Small intestine (tissue), 7 donors: ENCODE data around the gene TXNDC16. TPM values are rescaled to one million over a fixed set of nuclear protein-coding genes. Genes with fewer than 3 reads are reported as not detected.
"Not testable (repeated sequence)": the region's sequence is repeated elsewhere in the genome, so short reads cannot be mapped to it uniquely, and the experiment has no call there.

ENCODE experiments used
- DNase-seq, 2 donors: peaks; one replicate each; pipeline versions ENCODE4 v3.0.0 to v3.0.0-alpha.2; 2013
- FAIRE-seq: peaks from 2 replicates; lab custom pipeline; 2012; peaks lifted over from hg19 to GRCh38; lab: Jason Lieb, UNC
- H3K27ac ChIP-seq, 3 donors: one replicate each; pipeline ENCODE4 v1.5.1; 2013; ENCODE audit warnings: low read length in 2 of 3, mild to moderate bottlenecking in 2 of 3, control low read depth in 1 of 3, inconsistent platforms in 1 of 3, low read depth in 1 of 3, moderate library complexity in 1 of 3
- H3K27me3 ChIP-seq, 3 donors: one replicate each; pipeline ENCODE4 v1.6.1; 2013; ENCODE audit warnings: low read length in 3 of 3, inconsistent platforms in 1 of 3; ENCODE audit not compliant: control insufficient read depth in 3 of 3, insufficient read depth in 3 of 3
- H3K36me3 ChIP-seq, 3 donors: one replicate each; pipeline ENCODE4 v1.6.1; 2013; ENCODE audit warnings: low read length in 3 of 3, inconsistent platforms in 1 of 3, low read depth in 1 of 3, mild to moderate bottlenecking in 1 of 3, moderate library complexity in 1 of 3; ENCODE audit not compliant: control insufficient read depth in 3 of 3, insufficient read depth in 2 of 3
- H3K4me1 ChIP-seq, 3 donors: one replicate each; pipeline ENCODE4 v1.6.1; 2013; ENCODE audit warnings: low read length in 2 of 3, inconsistent platforms in 1 of 3, low read depth in 1 of 3, mild to moderate bottlenecking in 1 of 3, moderate library complexity in 1 of 3; ENCODE audit not compliant: control insufficient read depth in 3 of 3, insufficient read depth in 2 of 3
- H3K4me3 ChIP-seq, 3 donors: one replicate each; pipeline ENCODE4 v1.5.1; 2013; ENCODE audit warnings: low read length in 3 of 3, control low read depth in 1 of 3, inconsistent platforms in 1 of 3, low read depth in 1 of 3, mild to moderate bottlenecking in 1 of 3, moderate library complexity in 1 of 3
- H3K9me3 ChIP-seq, 2 donors: one replicate each; pipeline ENCODE4 v1.6.1; 2013; ENCODE audit warnings: low read depth in 1 of 2, low read length in 1 of 2; ENCODE audit not compliant: control insufficient read depth in 2 of 2, insufficient read depth in 1 of 2
- WGBS, 3 donors: extraction: QIAGEN DNeasy Blood & Tissue Kit; methylation state at CpG; one replicate each; pipeline ENCODE4 v1.1.7; 2013; 5-methylcytosine and 5-hydroxymethylcytosine counted together
- polyA plus RNA-seq, 4 donors: library from polyadenylated mRNA; stranded (reverse) in 3 of 4; unstranded in 1 of 4; fragments of 200-250 nt in 3 of 4; fragments of 120-200 nt in 1 of 4; gene quantifications; one replicate each; pipeline versions ENCODE4 v1.2.1 to v1.2.3, GENCODE V29; 2013
- donor health status: healthy with polysubstance abuse.
- donor health status: control.
- donor health status: control.
- donor health status: Bipolar disorder and iron deficiency.
- donor health status: healthy.

The TXNDC16 gene
- polyA plus RNA-seq, 4 donors = 0.81 to 14.2 (median 2.0) TPM

DNA sequence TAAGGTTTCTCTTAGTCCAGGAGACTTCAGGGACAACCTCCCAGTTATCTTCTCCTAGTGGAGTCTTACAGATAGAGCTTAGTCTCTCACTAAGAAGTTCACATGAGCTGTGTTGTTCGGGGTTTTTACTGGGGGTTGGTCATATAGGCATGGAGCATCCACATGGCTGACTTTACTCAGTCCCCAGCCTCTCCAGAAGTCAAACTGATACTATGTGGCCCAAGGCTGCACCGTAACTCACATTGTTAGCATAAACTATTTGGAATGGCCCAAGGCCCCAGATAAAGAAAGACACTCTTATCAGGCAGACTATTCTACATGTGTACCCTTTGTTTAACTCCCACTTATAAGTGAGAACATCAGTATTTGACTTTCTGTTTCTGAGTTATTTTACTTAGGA is 23.6 kb upstream of the TXNDC16 start:
- Histone ChIP-seq H3K4me3 (no peak overlapping the region), H3K9me3 (no peaks in the 10 kb centered on the region), H3K27ac (no peak overlapping the region), H3K27me3 (no peaks in the 10 kb centered on the region), H3K4me1 (no peaks in the 10 kb centered on the region), H3K36me3 (no peaks in the 10 kb centered on the region)
- 85 to 91% (median 91%) methylated on average over 2 of the region's 2 CpGs for WGBS, 3 donors
- DNase-seq (no peak), FAIRE-seq (no peak)

DNA sequence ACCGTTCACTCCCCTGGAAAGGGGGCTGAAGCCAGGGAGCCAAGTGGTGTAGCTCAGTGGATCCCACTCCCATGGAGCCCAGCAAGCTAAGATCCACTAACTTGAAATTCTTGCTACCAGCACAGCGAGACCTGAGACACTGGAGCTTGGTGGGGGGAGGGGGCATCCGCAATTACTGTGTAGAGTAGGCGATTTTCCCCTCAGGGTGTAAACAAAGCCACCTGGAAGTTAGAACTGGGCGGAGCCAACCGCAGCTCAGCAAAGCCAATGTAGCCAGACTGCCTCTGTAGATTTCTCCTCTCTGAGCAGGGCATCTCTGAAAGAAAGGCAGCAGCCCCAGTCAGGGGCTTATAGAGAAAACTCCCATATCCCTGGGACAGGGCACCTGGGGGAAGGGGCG is 16.1 kb upstream of the TXNDC16 start:
- H3K4me3 ChIP-seq, H3K4me1 ChIP-seq, H3K36me3 ChIP-seq, H3K27me3 ChIP-seq, FAIRE-seq, H3K27ac ChIP-seq, H3K9me3 ChIP-seq, DNase-seq: not testable (repeated sequence)
- 88 to 93% (median 90%) methylated on average over 7 of the region's 7 CpGs for WGBS, 3 donors

DNA sequence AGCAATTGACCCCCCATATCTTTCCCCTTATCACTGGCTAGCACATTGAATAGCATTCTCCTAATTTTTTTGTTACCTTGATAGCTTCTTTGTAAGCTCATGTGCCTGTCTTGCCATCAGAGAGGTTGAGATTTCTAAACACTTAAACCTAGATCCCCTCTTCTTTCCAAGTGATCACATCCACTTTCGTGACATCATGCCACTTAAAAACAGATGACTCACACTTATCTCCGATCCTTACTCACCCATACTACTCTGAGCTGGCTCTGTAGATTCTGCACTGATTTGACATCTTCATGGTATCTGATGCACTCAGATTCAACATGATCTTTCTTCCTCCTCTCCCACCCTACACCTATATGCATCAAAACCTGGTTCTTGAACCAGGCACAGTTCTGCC is 10.8 kb upstream of the TXNDC16 start:
- H3K4me1 ChIP-seq = no peaks in the 10 kb centered on the region
- H3K9me3 ChIP-seq = peaks cover 0 to 5% of the 10 kb centered on the region in 2 donors
- FAIRE-seq (no peak), DNase-seq (no peak)
- H3K27ac ChIP-seq = no peak overlapping the region
- 45 to 68% (median 67%) methylated on average over 2 of the region's 2 CpGs for whole genome bisulfite sequencing, 3 donors
- no peak overlapping the region for H3K4me3 ChIP-seq
- H3K36me3 ChIP-seq = no peaks in the 10 kb centered on the region
- no peaks in the 10 kb centered on the region for H3K27me3 ChIP-seq

DNA sequence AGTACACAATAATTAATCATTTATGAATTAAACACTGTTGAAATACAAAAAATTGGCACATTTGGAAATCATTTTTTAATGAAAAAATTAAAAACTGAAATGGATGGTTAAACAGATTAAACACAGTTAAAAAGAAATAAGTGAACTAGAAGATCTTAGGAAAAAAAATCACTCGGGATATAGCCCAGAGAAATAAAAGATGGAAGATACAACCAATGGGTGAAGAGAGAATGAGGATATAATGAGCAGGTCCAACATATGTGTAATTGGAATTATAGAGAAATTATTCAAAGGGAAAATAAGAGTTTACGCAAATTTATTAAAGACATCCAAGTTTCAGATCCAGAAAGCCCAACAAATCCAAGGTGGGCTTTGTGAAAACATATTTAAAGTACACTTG is 6.4 kb upstream of the TXNDC16 start:
- 92 to 96% (median 93%) methylated on average over 2 of the region's 2 CpGs for WGBS, 3 donors
- peaks cover 0 to 6% of the 10 kb centered on the region in 2 donors for H3K9me3 ChIP-seq
- H3K4me1 ChIP-seq = peaks cover 0 to 5% (median 0%) of the 10 kb centered on the region in 3 donors
- FAIRE-seq = no peak
- no peaks in the 10 kb centered on the region for H3K27me3 ChIP-seq
- H3K27ac ChIP-seq = no peak overlapping the region
- no peaks in the 10 kb centered on the region for H3K36me3 ChIP-seq
- H3K4me3 ChIP-seq = no peak overlapping the region
- DNase-seq = no peak

DNA sequence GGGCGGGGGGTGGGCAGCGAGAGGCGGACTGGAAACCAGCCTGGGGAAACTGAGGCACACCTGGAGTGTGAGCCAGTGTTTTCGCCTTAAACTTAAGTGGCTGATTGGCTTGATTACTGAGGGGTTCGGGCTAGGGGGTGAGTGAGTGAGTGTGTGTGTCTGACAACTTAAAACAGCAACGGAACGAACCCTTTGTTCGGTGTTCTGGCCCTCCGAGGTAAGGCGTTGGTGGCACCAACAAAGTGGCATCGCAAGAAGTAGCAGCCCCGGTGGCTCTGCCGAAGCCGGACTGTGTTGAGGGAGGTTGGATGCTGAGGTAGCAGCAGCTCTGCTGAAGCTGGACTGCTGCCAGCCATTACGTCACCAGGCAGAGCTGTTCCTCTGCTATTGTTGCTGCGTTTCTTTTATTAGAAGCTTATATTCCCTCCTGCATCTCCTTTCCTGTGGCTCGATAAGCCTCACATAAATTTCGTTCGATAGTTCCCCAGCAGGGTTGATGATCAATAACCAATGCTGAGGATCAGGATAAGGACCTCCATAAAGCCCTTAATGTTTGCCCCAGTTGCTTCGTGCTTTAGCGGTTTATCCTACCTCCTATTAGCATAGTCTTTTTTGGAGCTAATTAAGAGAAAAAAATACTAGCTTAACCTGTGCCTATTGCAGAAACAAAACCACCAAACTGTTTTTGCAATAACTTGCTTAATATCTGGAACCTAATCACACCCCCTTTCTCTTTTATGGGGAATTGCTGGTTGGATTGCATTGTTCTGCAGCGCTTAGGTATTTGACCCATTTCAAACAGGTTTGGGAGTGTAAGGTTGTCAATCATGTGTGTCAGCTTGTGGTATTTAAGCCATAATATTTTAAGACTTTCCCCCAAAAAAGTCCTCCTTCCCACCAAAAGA is 1.6 kb upstream of the TXNDC16 start:
- WGBS, 3 donors = 4 to 5% (median 4%) methylated on average over 22 of the region's 22 CpGs
- H3K4me1 ChIP-seq = peaks cover 0 to 15% (median 0%) of the 10 kb centered on the region in 3 donors
- peak overlapping the region in 1 of 3 donors; percentile 23 for H3K27ac ChIP-seq
- H3K27me3 ChIP-seq = no peaks in the 10 kb centered on the region
- peak; percentile 89 to 95 for DNase-seq
- no peak for FAIRE-seq
- H3K36me3 ChIP-seq = no peaks in the 10 kb centered on the region
- H3K4me3 ChIP-seq = peak overlapping the region; percentile 70 to 80 (median 75)
- peaks cover 0 to 4% of the 10 kb centered on the region in 2 donors for H3K9me3 ChIP-seq

DNA sequence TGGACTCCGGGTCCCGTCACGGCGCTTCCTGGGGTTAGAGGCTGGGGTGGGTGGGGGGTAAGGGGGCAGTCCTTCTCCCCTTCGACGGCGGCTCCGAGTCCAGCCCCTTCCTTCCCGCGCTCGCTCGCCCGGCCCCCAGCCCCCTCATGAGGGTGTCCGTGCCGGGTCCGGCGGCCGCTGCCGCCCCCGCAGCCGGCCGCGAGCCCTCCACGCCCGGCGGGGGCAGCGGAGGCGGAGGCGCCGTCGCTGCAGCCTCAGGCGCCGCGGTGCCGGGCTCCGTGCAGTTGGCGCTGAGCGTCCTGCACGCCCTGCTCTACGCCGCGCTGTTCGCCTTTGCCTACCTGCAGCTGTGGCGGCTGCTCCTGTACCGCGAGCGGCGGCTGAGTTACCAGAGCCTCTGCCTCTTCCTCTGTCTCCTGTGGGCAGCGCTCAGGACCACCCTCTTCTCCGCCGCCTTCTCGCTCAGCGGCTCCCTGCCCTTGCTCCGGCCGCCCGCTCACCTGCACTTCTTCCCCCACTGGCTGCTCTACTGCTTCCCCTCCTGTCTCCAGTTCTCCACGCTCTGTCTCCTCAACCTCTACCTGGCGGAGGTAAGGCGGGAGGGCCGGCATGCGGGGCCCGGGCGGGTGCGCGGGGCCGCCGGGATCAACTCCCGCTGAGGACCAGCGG is 831 bp upstream of the TXNDC16 start:
- H3K36me3 ChIP-seq = no peaks in the 10 kb centered on the region
- FAIRE-seq (no peak), DNase-seq (peak; percentile 9 to 66)
- H3K4me3 ChIP-seq = peak overlapping the region; percentile 70 to 80 (median 75)
- peaks cover 0 to 15% (median 0%) of the 10 kb centered on the region in 3 donors for H3K4me1 ChIP-seq
- peak overlapping the region in 2 of 3 donors; percentile 11 to 77 for H3K27ac ChIP-seq
- peaks cover 0 to under 1% of the 10 kb centered on the region in 2 donors for H3K9me3 ChIP-seq
- whole genome bisulfite sequencing, 3 donors = 0 to 2% (median 1%) methylated on average over 37 to 69 of the region's 69 CpGs
- H3K27me3 ChIP-seq = no peaks in the 10 kb centered on the region

DNA sequence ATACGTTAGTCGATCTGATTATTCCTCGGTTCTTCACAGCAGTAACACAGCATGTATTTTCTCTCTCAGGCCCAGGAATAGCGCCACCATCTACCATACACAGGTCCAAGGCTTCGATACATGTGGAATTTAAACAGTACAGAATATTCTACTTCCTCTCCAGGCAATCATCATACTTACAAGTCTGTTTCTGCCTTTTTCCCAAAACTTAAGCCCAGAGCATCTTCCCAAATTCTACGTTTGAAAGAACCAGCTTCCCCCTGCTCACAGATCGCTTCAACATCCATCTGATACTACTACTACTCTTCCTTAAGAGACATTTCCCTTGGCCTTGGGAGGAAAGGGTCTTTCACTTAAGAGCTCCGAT is 626 bp downstream of the TXNDC16 start:
- Histone ChIP-seq H3K27me3 (no peaks in the 10 kb centered on the region), H3K4me1 (peaks cover 0 to 15% (median 0%) of the 10 kb centered on the region in 3 donors), H3K9me3 (no peaks in the 10 kb centered on the region), H3K27ac (peak overlapping the region; percentile 79 to 94 (median 90)), H3K4me3 (peak overlapping the region; percentile 57 to 78 (median 64)), H3K36me3 (no peaks in the 10 kb centered on the region)
- peak in 1 of 2 donors; percentile 47 for DNase-seq
- 0 to 1% (median 1%) methylated on average over 8 of the region's 8 CpGs for WGBS, 3 donors
- FAIRE-seq = no peak

DNA sequence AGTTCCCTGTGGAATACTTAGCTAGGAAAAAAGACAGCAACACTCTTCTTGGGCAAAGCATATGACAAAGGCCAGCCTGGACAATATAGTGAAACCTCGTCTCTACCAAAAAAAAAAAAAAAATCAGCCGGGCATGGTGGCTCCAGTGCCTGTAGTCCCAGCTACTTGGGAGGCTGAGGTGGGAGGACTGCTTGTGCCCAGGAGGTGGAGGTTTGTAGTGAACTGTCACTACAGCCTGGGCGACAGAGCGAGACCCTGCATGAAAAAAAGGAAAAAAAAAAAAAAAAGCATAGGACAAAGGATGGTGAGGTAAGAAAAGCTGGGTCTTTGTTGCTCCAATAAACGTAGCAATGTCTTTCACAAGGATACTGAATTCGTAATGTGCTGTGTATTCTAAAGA is 1.1 kb downstream of the TXNDC16 start:
- H3K4me3 ChIP-seq = peak overlapping the region in 1 of 3 donors; percentile 78

More for the DNA sequence above, 1.1 kb downstream of the TXNDC16 start:
- DNase-seq (no peak), FAIRE-seq (no peak)
- no peaks in the 10 kb centered on the region for H3K36me3 ChIP-seq
- H3K27me3 ChIP-seq = no peaks in the 10 kb centered on the region
- peaks cover 0 to 15% (median 0%) of the 10 kb centered on the region in 3 donors for H3K4me1 ChIP-seq
- 9 to 52% (median 33%) methylated on average over 6 of the region's 6 CpGs for WGBS, 3 donors
- H3K27ac ChIP-seq = peak overlapping the region in 1 of 3 donors; percentile 90
- no peaks in the 10 kb centered on the region for H3K9me3 ChIP-seq
